Measurements from ENCODE around the gene LRRC4C.

The LRRC4C gene

GRCh38 chr11:40186437-40187263 is 1272.8 kb downstream of the LRRC4C start:
- Histone ChIP-seq H4K91ac (ENCODE audit: low read depth, low read length) (no peak overlapping the region), H4K12ac (ENCODE audit: low read depth, low read length) (no peak overlapping the region), H3K4me2 (ENCODE audit: low read length) (no peak overlapping the region), H3K4me1 (ENCODE audit: control insufficient read depth in 1 of 2, insufficient read depth in 2 of 2, low read length in 2 of 2) (peaks cover 0 to 2% of the 10 kb centered on the region in 2 experiments), H3K9me3 (ENCODE audit: insufficient read depth, low read depth, low read length) (no peaks in the 10 kb centered on the region), H2AK5ac (ENCODE audit: low read length) (no peak overlapping the region), H3K36me3 (ENCODE audit: control insufficient read depth in 1 of 2, insufficient read depth in 2 of 2, low read length in 2 of 2) (no peaks in the 10 kb centered on the region), H3K27me3 (ENCODE audit: insufficient read depth, low read length) (no peaks in the 10 kb centered on the region), H2BK12ac (ENCODE audit: low read length) (no peak overlapping the region), H2BK5ac (ENCODE audit: low read depth, low read length, poor library complexity) (no peak overlapping the region), H2BK120ac (ENCODE audit: insufficient read depth, low read length, poor library complexity) (no peak overlapping the region), H2AFZ (ENCODE audit: insufficient read depth, low read length, poor library complexity) (no peak overlapping the region), H3K4me3 (ENCODE audit: low read depth, low read length) (no peak overlapping the region), H3K79me2 (ENCODE audit: control insufficient read depth, insufficient read depth, low read length, poor library complexity) (no peaks in the 10 kb centered on the region), H3K14ac (ENCODE audit: low read length) (no peak overlapping the region), H3K23ac (ENCODE audit: low read length) (no peak overlapping the region), H3K18ac (ENCODE audit: low read length) (no peak overlapping the region), H3K27ac (ENCODE audit: low read depth, low read length) (no peak overlapping the region), H3K79me1 (ENCODE audit: low read length) (no peaks in the 10 kb centered on the region), H4K8ac (ENCODE audit: low read depth, low read length) (no peak overlapping the region), H3K9ac (ENCODE audit: low read length) (no peak overlapping the region), H3K4ac (ENCODE audit: low read depth, low read length) (no peak overlapping the region)
- no CpG with 5 or more reads among the region's 13 CpGs for WGBS (ENCODE audit: extremely low coverage, insufficient coverage, insufficient read length)
- DNase-seq = no peak

DNA sequence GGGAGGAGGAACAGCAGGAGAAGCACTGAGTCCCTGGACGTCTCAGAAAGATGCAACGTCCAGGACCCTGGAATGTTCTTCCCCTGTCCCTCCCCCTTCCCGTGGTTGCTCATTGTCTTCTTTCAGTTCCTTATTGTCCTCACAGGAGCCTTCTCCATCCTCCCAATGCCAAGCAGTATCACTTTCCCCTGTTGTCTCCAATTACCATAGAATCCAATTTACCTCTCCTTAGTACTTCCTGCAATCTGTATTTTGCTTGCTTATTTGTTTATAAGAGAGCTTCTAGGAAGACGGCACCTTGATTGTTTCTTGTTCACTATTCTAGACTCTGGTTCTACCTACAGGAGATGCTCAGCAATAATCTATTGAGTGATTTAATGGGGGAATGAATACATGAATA is 1273.7 kb downstream of the LRRC4C start:
- H4K91ac ChIP-seq (ENCODE audit: low read depth, low read length) = no peak overlapping the region
- no peak overlapping the region for H3K18ac ChIP-seq (ENCODE audit: low read length)
- no peak overlapping the region for H2AFZ ChIP-seq (ENCODE audit: insufficient read depth, low read length, poor library complexity)
- H3K36me3 ChIP-seq (ENCODE audit: control insufficient read depth in 1 of 2, insufficient read depth in 2 of 2, low read length in 2 of 2) = no peaks in the 10 kb centered on the region
- WGBS (ENCODE audit: extremely low coverage, insufficient coverage, insufficient read length) = no CpG with 5 or more reads among the region's 4 CpGs
- no peak overlapping the region for H2BK5ac ChIP-seq (ENCODE audit: low read depth, low read length, poor library complexity)
- peaks cover 0 to 2% of the 10 kb centered on the region in 2 experiments for H3K4me1 ChIP-seq (ENCODE audit: control insufficient read depth in 1 of 2, insufficient read depth in 2 of 2, low read length in 2 of 2)
- H4K8ac ChIP-seq (ENCODE audit: low read depth, low read length) = no peak overlapping the region
- no peaks in the 10 kb centered on the region for H3K79me1 ChIP-seq (ENCODE audit: low read length)
- no peak overlapping the region for H3K23ac ChIP-seq (ENCODE audit: low read length)
- no peak overlapping the region for H3K4ac ChIP-seq (ENCODE audit: low read depth, low read length)
- no peaks in the 10 kb centered on the region for H3K27me3 ChIP-seq (ENCODE audit: insufficient read depth, low read length)
- no peaks in the 10 kb centered on the region for H3K79me2 ChIP-seq (ENCODE audit: control insufficient read depth, insufficient read depth, low read length, poor library complexity)
- no peak overlapping the region for H4K12ac ChIP-seq (ENCODE audit: low read depth, low read length)
- H3K9ac ChIP-seq (ENCODE audit: low read length) = no peak overlapping the region
- H3K4me3 ChIP-seq (ENCODE audit: low read depth, low read length) = no peak overlapping the region
- no peak overlapping the region for H3K4me2 ChIP-seq (ENCODE audit: low read length)
- no peak overlapping the region for H2AK5ac ChIP-seq (ENCODE audit: low read length)
- H2BK120ac ChIP-seq (ENCODE audit: insufficient read depth, low read length, poor library complexity) = no peak overlapping the region
- H3K9me3 ChIP-seq (ENCODE audit: insufficient read depth, low read depth, low read length) = no peaks in the 10 kb centered on the region
- no peak for DNase-seq
- no peak overlapping the region for H3K27ac ChIP-seq (ENCODE audit: low read depth, low read length)
- no peak overlapping the region for H3K14ac ChIP-seq (ENCODE audit: low read length)
- no peak overlapping the region for H2BK12ac ChIP-seq (ENCODE audit: low read length)

- peaks cover 0 to 2% of the 10 kb centered on the region in 2 experiments for H3K4me1 ChIP-seq (ENCODE audit: control insufficient read depth in 1 of 2, insufficient read depth in 2 of 2, low read length in 2 of 2)
- no CpG with 5 or more reads among the region's 5 CpGs for WGBS (ENCODE audit: extremely low coverage, insufficient coverage, insufficient read length)
- DNase-seq = no peak
- H3K14ac ChIP-seq (ENCODE audit: low read length) = no peak overlapping the region
- H2BK120ac ChIP-seq (ENCODE audit: insufficient read depth, low read length, poor library complexity) = no peak overlapping the region
- no peaks in the 10 kb centered on the region for H3K36me3 ChIP-seq (ENCODE audit: control insufficient read depth in 1 of 2, insufficient read depth in 2 of 2, low read length in 2 of 2)
- no peak overlapping the region for H4K8ac ChIP-seq (ENCODE audit: low read depth, low read length)
- no peaks in the 10 kb centered on the region for H3K9me3 ChIP-seq (ENCODE audit: insufficient read depth, low read depth, low read length)
- H3K4ac ChIP-seq (ENCODE audit: low read depth, low read length) = no peak overlapping the region
- no peak overlapping the region for H3K4me2 ChIP-seq (ENCODE audit: low read length)
- no peak overlapping the region for H4K91ac ChIP-seq (ENCODE audit: low read depth, low read length)
- no peak overlapping the region for H3K4me3 ChIP-seq (ENCODE audit: low read depth, low read length)
- H2AFZ ChIP-seq (ENCODE audit: insufficient read depth, low read length, poor library complexity) = no peak overlapping the region
- no peak overlapping the region for H2BK12ac ChIP-seq (ENCODE audit: low read length)
- H4K12ac ChIP-seq (ENCODE audit: low read depth, low read length) = no peak overlapping the region
- H3K27ac ChIP-seq (ENCODE audit: low read depth, low read length) = no peak overlapping the region
- H3K18ac ChIP-seq (ENCODE audit: low read length) = no peak overlapping the region
- H3K23ac ChIP-seq (ENCODE audit: low read length) = no peak overlapping the region
- H2BK5ac ChIP-seq (ENCODE audit: low read depth, low read length, poor library complexity) = no peak overlapping the region
- H2AK5ac ChIP-seq (ENCODE audit: low read length) = no peak overlapping the region
- no peaks in the 10 kb centered on the region for H3K79me2 ChIP-seq (ENCODE audit: control insufficient read depth, insufficient read depth, low read length, poor library complexity)
- H3K79me1 ChIP-seq (ENCODE audit: low read length) = no peaks in the 10 kb centered on the region
- H3K27me3 ChIP-seq (ENCODE audit: insufficient read depth, low read length) = no peaks in the 10 kb centered on the region
- H3K9ac ChIP-seq (ENCODE audit: low read length) = no peak overlapping the region
Observed at GRCh38 chr11:40183073-40184064, 1276.1 kb downstream of the LRRC4C start.

- no peak overlapping the region for H4K91ac ChIP-seq (ENCODE audit: low read depth, low read length)
- no peak overlapping the region for H3K23ac ChIP-seq (ENCODE audit: low read length)
- H3K36me3 ChIP-seq (ENCODE audit: control insufficient read depth in 1 of 2, insufficient read depth in 2 of 2, low read length in 2 of 2) = no peaks in the 10 kb centered on the region
- H3K4me1 ChIP-seq (ENCODE audit: control insufficient read depth in 1 of 2, insufficient read depth in 2 of 2, low read length in 2 of 2) = peaks cover 0 to 2% of the 10 kb centered on the region in 2 experiments
- H3K14ac ChIP-seq (ENCODE audit: low read length) = no peak overlapping the region
- H3K27ac ChIP-seq (ENCODE audit: low read depth, low read length) = no peak overlapping the region
- no peak overlapping the region for H3K9ac ChIP-seq (ENCODE audit: low read length)
- no peak overlapping the region for H2AK5ac ChIP-seq (ENCODE audit: low read length)
- no peaks in the 10 kb centered on the region for H3K79me2 ChIP-seq (ENCODE audit: control insufficient read depth, insufficient read depth, low read length, poor library complexity)
- H2BK5ac ChIP-seq (ENCODE audit: low read depth, low read length, poor library complexity) = no peak overlapping the region
- no peaks in the 10 kb centered on the region for H3K79me1 ChIP-seq (ENCODE audit: low read length)
- H2AFZ ChIP-seq (ENCODE audit: insufficient read depth, low read length, poor library complexity) = no peak overlapping the region
- no CpG with 5 or more reads among the region's 6 CpGs for WGBS (ENCODE audit: extremely low coverage, insufficient coverage, insufficient read length)
- no peak overlapping the region for H4K12ac ChIP-seq (ENCODE audit: low read depth, low read length)
- no peak overlapping the region for H3K4ac ChIP-seq (ENCODE audit: low read depth, low read length)
- H3K9me3 ChIP-seq (ENCODE audit: insufficient read depth, low read depth, low read length) = no peaks in the 10 kb centered on the region
- no peak overlapping the region for H2BK120ac ChIP-seq (ENCODE audit: insufficient read depth, low read length, poor library complexity)
- no peak overlapping the region for H3K4me2 ChIP-seq (ENCODE audit: low read length)
- no peak for DNase-seq
- H3K4me3 ChIP-seq (ENCODE audit: low read depth, low read length) = no peak overlapping the region
- H2BK12ac ChIP-seq (ENCODE audit: low read length) = no peak overlapping the region
- H3K27me3 ChIP-seq (ENCODE audit: insufficient read depth, low read length) = no peaks in the 10 kb centered on the region
- no peak overlapping the region for H3K18ac ChIP-seq (ENCODE audit: low read length)
- H4K8ac ChIP-seq (ENCODE audit: low read depth, low read length) = no peak overlapping the region
Observed at GRCh38 chr11:40179541-40179940, 1279.9 kb downstream of the LRRC4C start.
